Endodermal cell (in vitro differentiated cells): Measurements from ENCODE around the gene RBBP6. TPM values are rescaled to one million over a fixed set of nuclear protein-coding genes. Genes with fewer than 3 reads are reported as not detected.

Experiments used
- DNase-seq: peaks from one replicate; pipeline ENCODE4 v3.0.0-alpha.2; 2017
- H3K27ac ChIP-seq: 2 replicates; pipeline ENCODE4 v1.5.1; 2013; ENCODE audit warnings: mild to moderate bottlenecking, low read depth, low read length, moderate library complexity
- H3K27me3 ChIP-seq: 2 replicates; pipeline ENCODE4 v1.6.1; 2013; ENCODE audit warnings: mild to moderate bottlenecking, low read length, moderate library complexity; ENCODE audit not compliant: insufficient read depth, control insufficient read depth, poor library complexity, severe bottlenecking
- H3K36me3 ChIP-seq: 2 replicates; pipeline ENCODE4 v1.7.0; 2013; ENCODE audit warnings: mild to moderate bottlenecking, low read length, moderate library complexity; ENCODE audit not compliant: control insufficient read depth, insufficient read depth
- H3K4me1 ChIP-seq: one replicate; pipeline ENCODE4 v1.7.0; 2013; ENCODE audit warnings: low read length; ENCODE audit not compliant: control insufficient read depth, insufficient read depth
- H3K4me3 ChIP-seq: 2 replicates; pipeline ENCODE4 v1.5.1; 2013; ENCODE audit warnings: mild to moderate bottlenecking, low read length, moderate library complexity
- H3K9ac ChIP-seq: 2 replicates; pipeline ENCODE4 v1.6.1; 2013; ENCODE audit warnings: mild to moderate bottlenecking, low read length, moderate library complexity; ENCODE audit not compliant: poor library complexity, severe bottlenecking; ENCODE audit errors: extremely low read depth
- H3K9me3 ChIP-seq: 2 replicates; pipeline ENCODE4 v1.6.1; 2013; ENCODE audit warnings: mild to moderate bottlenecking, low read length, moderate library complexity; ENCODE audit not compliant: control insufficient read depth
- H3K27ac Mint-ChIP-seq: 2 replicates; pipeline ENCODE4 v1.8.0; 2020; ENCODE audit warnings: mixed read lengths
- H3K27me3 Mint-ChIP-seq: 2 replicates; pipeline ENCODE4 v1.8.0; 2021; ENCODE audit warnings: mild to moderate bottlenecking, mixed read lengths; ENCODE audit not compliant: insufficient read depth
- H3K36me3 Mint-ChIP-seq: 2 replicates; pipeline ENCODE4 v1.8.0; 2020; ENCODE audit warnings: low read depth, mixed read lengths
- H3K4me1 Mint-ChIP-seq: 2 replicates; pipeline ENCODE4 v1.8.0; 2020; ENCODE audit warnings: mixed read lengths
- H3K4me3 Mint-ChIP-seq: 2 replicates; pipeline ENCODE4 v1.8.0; 2020; ENCODE audit warnings: mild to moderate bottlenecking, moderate library complexity, mixed read lengths
- H3K9me3 Mint-ChIP-seq: 2 replicates; pipeline ENCODE4 v1.8.0; 2020; ENCODE audit warnings: mild to moderate bottlenecking, mixed read lengths
- WGBS, 2 experiments: methylation state at CpG; one replicate each; pipeline versions ENCODE4 v1.1.5 to v1.1.7; 2013; ENCODE audit warnings: missing lambda C conversion rate in 2 of 2, mixed read lengths in 1 of 2; ENCODE audit not compliant: insufficient coverage in 1 of 2, insufficient read length in 1 of 2; 5-methylcytosine and 5-hydroxymethylcytosine counted together
- total RNA-seq, 2 donors: library from RNA; stranded (reverse); fragmentation: NEBNext Ultra II Directional in 1 of 2; extraction: Animal tissue kit (Norgen Biotek cat#: 25700) in 1 of 2; gene quantifications; 2 replicates in 1 of 2; 3 replicates in 1 of 2; pipeline ENCODE4 v1.2.1, GENCODE V29; 2021
- TF ChIP-seq, protein P1 (sequence below): fragments of 200-600 bp; sonication (generic); conservative IDR thresholded peaks from 2 replicates; pipeline ENCODE4 v1.5.0; 2021; ENCODE audit warnings: antibody characterized with exemption, mild to moderate bottlenecking

RBBP6 gene
- total RNA-seq, 2 donors from 2014 or later = 70.3 to 76.6 TPM

DNA sequence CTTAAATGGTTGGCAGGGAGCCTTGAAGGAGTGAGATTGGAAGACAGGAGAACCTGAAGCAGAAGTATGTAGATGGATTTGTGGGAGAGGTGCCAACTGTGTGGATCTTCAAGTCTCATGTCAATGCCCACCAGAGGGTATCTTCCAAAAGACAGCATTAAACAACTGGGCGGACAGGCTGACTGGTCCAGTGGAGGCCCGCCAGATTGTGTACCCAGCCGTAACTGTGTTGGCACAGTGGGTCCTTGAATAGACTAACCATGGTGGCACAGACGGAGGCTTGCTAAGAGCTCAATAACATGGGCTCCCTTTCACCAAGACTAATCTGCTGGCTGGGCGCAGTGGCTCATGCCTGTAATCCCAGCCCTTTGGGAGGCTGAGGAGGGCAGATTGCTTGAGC, 24.2 kb upstream of the RBBP6 start:
- TF ChIP-seq, protein P1, sequence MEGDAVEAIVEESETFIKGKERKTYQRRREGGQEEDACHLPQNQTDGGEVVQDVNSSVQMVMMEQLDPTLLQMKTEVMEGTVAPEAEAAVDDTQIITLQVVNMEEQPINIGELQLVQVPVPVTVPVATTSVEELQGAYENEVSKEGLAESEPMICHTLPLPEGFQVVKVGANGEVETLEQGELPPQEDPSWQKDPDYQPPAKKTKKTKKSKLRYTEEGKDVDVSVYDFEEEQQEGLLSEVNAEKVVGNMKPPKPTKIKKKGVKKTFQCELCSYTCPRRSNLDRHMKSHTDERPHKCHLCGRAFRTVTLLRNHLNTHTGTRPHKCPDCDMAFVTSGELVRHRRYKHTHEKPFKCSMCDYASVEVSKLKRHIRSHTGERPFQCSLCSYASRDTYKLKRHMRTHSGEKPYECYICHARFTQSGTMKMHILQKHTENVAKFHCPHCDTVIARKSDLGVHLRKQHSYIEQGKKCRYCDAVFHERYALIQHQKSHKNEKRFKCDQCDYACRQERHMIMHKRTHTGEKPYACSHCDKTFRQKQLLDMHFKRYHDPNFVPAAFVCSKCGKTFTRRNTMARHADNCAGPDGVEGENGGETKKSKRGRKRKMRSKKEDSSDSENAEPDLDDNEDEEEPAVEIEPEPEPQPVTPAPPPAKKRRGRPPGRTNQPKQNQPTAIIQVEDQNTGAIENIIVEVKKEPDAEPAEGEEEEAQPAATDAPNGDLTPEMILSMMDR = no peak

DNA sequence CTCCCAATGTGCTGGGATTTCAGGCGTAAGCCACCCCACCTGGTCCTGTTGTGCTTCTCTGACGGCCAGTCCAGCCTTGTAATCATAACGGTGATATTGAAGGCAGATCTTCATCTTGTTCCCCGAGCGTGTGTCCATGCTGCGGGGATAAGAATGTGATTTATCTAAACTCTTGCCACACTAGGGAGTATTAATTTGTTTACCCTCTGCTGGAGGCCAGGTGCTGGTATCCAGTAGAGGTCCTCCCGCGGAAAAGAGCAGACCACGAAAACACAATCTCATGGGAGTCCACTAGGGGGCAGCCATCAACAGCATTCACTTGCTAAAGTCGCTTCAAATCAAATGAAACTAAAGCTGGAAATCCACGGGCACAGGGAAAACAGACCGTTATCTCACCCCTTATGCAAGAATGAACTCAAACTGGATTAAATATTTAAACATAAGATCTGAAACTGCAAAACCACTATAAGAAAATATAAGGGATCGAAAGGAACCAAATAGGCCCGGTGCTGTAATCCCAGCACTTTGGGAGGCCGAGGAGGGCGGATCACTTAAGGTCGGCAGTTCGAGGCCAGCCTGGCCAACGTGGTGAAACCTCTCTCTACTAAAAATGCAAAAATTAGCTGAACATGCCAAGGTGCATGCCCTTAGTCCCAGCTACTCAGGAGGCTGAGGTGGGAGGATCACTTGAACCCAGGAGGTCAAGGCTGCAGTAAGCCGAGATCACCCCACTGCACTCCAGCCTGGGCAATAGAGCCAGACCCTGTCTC, 22.3 kb upstream of the RBBP6 start:
- no peaks in the 10 kb centered on the region for H3K36me3 Mint-ChIP-seq
- Histone ChIP-seq H3K27ac (no peak overlapping the region), H3K36me3 (no peaks in the 10 kb centered on the region), H3K4me3 (no peak overlapping the region), H3K4me1 (no peaks in the 10 kb centered on the region), H3K27me3 (peaks cover 9% of the 10 kb centered on the region), H3K9ac (no peak overlapping the region), H3K9me3 (no peaks in the 10 kb centered on the region)
- H3K4me3 Mint-ChIP-seq = no peak overlapping the region
- TF ChIP-seq, protein P1 = peak; percentile 93
- DNase-seq = peak; percentile 94
- H3K27me3 Mint-ChIP-seq = peaks cover 29% of the 10 kb centered on the region
- no peak overlapping the region for H3K27ac Mint-ChIP-seq
- WGBS, 2 experiments = 51 to 62% methylated on average over 12 to 20 of the region's 20 CpGs
- no peaks in the 10 kb centered on the region for H3K9me3 Mint-ChIP-seq
- H3K4me1 Mint-ChIP-seq = no peaks in the 10 kb centered on the region

More for the DNA sequence above, 24.2 kb upstream of the RBBP6 start:
- Mint-ChIP-seq H3K27ac (no peak overlapping the region), H3K4me1 (no peaks in the 10 kb centered on the region), H3K27me3 (peaks cover 29% of the 10 kb centered on the region), H3K36me3 (no peaks in the 10 kb centered on the region), H3K9me3 (no peaks in the 10 kb centered on the region), H3K4me3 (no peak overlapping the region)
- Histone ChIP-seq H3K9me3 (no peaks in the 10 kb centered on the region), H3K9ac (no peak overlapping the region), H3K4me3 (no peak overlapping the region), H3K36me3 (no peaks in the 10 kb centered on the region), H3K4me1 (no peaks in the 10 kb centered on the region), H3K27ac (no peak overlapping the region), H3K27me3 (peaks cover 9% of the 10 kb centered on the region)
- WGBS, 2 experiments = 85 to 95% methylated on average over 3 to 5 of the region's 5 CpGs
- no peak for DNase-seq

DNA sequence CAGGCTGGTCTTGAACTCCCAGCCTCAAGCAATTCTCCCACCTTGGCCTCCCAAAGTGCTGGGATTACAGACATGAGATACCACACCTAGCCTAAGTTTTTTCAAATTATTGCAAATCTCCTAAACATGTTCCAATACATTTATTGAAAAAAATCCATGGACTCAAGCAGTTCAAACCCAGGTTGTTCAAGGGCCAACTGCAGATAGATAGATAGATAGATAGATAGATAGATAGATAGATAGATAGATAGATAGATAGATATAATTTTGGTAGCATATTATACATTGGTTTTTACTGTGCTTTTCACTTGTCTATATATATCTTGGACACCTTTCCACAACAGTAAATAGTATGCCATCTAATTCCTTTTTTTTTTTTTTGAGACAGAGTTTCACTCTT, 20.9 kb upstream of the RBBP6 start:
- Histone ChIP-seq H3K4me1 (peaks cover 7% of the 10 kb centered on the region), H3K27ac (no peak overlapping the region), H3K4me3 (no peak overlapping the region), H3K27me3 (peaks cover 9% of the 10 kb centered on the region), H3K9ac (no peak overlapping the region), H3K9me3 (no peaks in the 10 kb centered on the region), H3K36me3 (no peaks in the 10 kb centered on the region)
- H3K27me3 Mint-ChIP-seq = peaks cover 26% of the 10 kb centered on the region
- no peaks in the 10 kb centered on the region for H3K9me3 Mint-ChIP-seq
- no peaks in the 10 kb centered on the region for H3K36me3 Mint-ChIP-seq
- no peak overlapping the region for H3K27ac Mint-ChIP-seq
- peaks cover 7% of the 10 kb centered on the region for H3K4me1 Mint-ChIP-seq
- DNase-seq = no peak
- TF ChIP-seq, protein P1 = no peak
- H3K4me3 Mint-ChIP-seq = no peak overlapping the region
